Astrocyte (in vitro differentiated cells and primary cell): ENCODE data around the gene ADAM22.

ENCODE experiments used
- EZH2 ChIP-seq: IDR thresholded peaks from 2 replicates; pipeline ENCODE4 v1.6.1; 2012; ENCODE audit warnings: mild to moderate bottlenecking, low read length, inconsistent platforms; ENCODE audit not compliant: insufficient read depth
- TF ChIP-seq, protein P1 (sequence below): IDR thresholded peaks from 2 replicates; pipeline ENCODE4 v1.5.1; 2011; ENCODE audit warnings: low read depth, mild to moderate bottlenecking, inconsistent platforms, low read length, moderate library complexity; ENCODE audit not compliant: insufficient read depth

DNA sequence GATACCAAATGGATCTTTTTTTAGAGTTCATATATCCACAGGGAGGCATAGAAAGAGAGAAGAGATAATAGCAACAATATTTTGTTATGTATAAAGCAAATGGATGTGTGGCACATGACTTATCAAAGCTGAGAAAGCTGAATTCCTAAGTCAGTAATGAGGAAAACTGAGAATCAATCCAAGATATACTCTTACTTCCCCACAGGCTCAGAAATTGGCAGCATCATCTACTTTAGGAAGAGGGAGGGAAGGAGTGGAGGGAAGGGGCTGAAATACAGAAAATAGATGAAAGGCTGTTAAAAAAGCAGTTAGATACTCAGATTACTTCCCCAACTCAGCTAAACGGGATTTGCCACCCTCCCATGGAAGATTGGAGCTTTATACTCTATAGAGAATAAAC lies 222.3 kb downstream of the ADAM22 start:
- TF ChIP-seq, protein P1, sequence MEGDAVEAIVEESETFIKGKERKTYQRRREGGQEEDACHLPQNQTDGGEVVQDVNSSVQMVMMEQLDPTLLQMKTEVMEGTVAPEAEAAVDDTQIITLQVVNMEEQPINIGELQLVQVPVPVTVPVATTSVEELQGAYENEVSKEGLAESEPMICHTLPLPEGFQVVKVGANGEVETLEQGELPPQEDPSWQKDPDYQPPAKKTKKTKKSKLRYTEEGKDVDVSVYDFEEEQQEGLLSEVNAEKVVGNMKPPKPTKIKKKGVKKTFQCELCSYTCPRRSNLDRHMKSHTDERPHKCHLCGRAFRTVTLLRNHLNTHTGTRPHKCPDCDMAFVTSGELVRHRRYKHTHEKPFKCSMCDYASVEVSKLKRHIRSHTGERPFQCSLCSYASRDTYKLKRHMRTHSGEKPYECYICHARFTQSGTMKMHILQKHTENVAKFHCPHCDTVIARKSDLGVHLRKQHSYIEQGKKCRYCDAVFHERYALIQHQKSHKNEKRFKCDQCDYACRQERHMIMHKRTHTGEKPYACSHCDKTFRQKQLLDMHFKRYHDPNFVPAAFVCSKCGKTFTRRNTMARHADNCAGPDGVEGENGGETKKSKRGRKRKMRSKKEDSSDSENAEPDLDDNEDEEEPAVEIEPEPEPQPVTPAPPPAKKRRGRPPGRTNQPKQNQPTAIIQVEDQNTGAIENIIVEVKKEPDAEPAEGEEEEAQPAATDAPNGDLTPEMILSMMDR = no peak
- no peak for TF ChIP-seq EZH2
